Measurements from ENCODE around the gene C1orf52. TPM values are rescaled to one million over a fixed set of nuclear protein-coding genes. Genes with fewer than 3 reads are reported as not detected.

The C1orf52 gene
- total and polyA plus RNA-seq, 9 of the 15 experiments (the other 6 are each of a cell fraction or from before 2014, with no cell fraction given), result 17.0 to 38.5 (median 33.0) TPM

DNA sequence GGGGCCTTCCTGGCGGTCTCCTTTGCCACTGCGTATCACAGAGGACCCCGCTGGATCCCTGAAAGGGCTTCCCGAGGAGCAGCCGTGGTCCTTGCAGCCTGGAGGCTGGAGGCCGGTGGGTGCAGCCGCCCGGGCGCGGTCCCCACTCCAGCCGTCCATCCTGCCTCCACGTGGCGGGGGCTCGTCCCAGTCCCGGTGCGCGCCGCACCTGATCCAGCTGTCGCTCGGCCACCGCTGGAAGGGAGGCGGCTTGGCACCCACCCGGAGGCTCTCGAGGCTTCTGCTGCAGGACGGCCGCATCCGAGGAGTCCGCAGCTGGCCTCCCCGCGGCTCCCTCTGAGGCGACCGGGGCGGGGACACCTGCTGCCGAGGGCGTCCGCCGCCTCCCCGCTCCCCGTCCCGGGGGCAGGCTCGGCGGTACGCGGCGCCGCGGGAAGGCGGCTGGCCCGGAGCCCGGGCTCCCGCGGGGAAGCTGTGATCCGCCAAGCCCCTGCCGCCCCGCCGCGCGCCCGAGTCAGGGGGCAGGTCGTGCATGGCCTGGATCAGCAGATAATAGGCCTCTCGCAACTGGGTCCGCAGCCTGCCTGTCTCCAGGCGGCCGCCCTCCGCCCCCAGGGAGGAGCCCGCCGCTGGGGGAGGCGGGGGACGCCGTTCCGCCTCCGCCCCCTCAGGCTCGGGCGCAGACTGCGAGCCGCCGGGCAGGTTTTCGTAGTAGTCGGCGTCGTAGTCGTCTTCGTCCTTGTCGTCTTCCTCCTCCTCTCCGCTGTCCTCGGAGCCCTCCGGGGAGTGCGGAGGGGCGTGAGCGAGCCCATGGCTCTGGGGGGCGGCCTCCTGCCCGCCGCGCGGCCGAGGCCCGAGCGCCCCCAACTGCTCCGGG is 58.8 kb downstream of the C1orf52 start, which contains the start of gene SYDE2 (continued):
- TF ChIP-seq, protein P1, sequence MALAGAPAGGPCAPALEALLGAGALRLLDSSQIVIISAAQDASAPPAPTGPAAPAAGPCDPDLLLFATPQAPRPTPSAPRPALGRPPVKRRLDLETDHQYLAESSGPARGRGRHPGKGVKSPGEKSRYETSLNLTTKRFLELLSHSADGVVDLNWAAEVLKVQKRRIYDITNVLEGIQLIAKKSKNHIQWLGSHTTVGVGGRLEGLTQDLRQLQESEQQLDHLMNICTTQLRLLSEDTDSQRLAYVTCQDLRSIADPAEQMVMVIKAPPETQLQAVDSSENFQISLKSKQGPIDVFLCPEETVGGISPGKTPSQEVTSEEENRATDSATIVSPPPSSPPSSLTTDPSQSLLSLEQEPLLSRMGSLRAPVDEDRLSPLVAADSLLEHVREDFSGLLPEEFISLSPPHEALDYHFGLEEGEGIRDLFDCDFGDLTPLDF (CRISPR knock-in tag; IDR thresholded peaks at IDR 0.05), result no peak
- TF ChIP-seq, protein P2, sequence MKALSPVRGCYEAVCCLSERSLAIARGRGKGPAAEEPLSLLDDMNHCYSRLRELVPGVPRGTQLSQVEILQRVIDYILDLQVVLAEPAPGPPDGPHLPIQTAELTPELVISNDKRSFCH (CRISPR knock-in tag; IDR thresholded peaks at IDR 0.05), result no peak
- TF ChIP-seq, protein P2 (tag; IDR thresholded peaks at IDR 0.05), result peak; percentile 54; the same call in 1 of the 2 replicates
- TF ChIP-seq WHSC1 (IDR thresholded peaks at IDR 0.05; ENCODE audit: low read length), result no peak
- no peak for TF ChIP-seq ZNF699 (CRISPR knock-in tag; IDR thresholded peaks at IDR 0.05; ENCODE audit: insufficient replicate concordance)
- TF ChIP-seq MTA3 (IDR thresholded peaks at IDR 0.05; ENCODE audit: borderline replicate concordance), result no peak; the same call in 1 of the 2 replicates
- TF ChIP-seq ELF4 (CRISPR knock-in tag; IDR thresholded peaks at IDR 0.05), result 0 out of 2 replicates have a peak, but pooled peaks have one; percentile 34
- no peak for TF ChIP-seq ZNF583 (CRISPR knock-in tag; IDR thresholded peaks at IDR 0.05)
- TF ChIP-seq MYNN (IDR thresholded peaks at IDR 0.05), result no peak
- TF ChIP-seq MYNN (CRISPR knock-in tag; IDR thresholded peaks at IDR 0.05), result no peak
- peak; percentile 8 for TF ChIP-seq PHF20 (IDR thresholded peaks at IDR 0.05; ENCODE audit: partially characterized antibody)
- TF ChIP-seq, protein P3, sequence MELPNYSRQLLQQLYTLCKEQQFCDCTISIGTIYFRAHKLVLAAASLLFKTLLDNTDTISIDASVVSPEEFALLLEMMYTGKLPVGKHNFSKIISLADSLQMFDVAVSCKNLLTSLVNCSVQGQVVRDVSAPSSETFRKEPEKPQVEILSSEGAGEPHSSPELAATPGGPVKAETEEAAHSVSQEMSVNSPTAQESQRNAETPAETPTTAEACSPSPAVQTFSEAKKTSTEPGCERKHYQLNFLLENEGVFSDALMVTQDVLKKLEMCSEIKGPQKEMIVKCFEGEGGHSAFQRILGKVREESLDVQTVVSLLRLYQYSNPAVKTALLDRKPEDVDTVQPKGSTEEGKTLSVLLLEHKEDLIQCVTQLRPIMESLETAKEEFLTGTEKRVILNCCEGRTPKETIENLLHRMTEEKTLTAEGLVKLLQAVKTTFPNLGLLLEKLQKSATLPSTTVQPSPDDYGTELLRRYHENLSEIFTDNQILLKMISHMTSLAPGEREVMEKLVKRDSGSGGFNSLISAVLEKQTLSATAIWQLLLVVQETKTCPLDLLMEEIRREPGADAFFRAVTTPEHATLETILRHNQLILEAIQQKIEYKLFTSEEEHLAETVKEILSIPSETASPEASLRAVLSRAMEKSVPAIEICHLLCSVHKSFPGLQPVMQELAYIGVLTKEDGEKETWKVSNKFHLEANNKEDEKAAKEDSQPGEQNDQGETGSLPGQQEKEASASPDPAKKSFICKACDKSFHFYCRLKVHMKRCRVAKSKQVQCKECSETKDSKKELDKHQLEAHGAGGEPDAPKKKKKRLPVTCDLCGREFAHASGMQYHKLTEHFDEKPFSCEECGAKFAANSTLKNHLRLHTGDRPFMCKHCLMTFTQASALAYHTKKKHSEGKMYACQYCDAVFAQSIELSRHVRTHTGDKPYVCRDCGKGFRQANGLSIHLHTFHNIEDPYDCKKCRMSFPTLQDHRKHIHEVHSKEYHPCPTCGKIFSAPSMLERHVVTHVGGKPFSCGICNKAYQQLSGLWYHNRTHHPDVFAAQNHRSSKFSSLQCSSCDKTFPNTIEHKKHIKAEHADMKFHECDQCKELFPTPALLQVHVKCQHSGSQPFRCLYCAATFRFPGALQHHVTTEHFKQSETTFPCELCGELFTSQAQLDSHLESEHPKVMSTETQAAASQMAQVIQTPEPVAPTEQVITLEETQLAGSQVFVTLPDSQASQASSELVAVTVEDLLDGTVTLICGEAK (IDR thresholded peaks at IDR 0.05), result no peak
- TF ChIP-seq, protein P3 (CRISPR knock-in tag; IDR thresholded peaks at IDR 0.05), result no peak
- TF ChIP-seq, protein P4, sequence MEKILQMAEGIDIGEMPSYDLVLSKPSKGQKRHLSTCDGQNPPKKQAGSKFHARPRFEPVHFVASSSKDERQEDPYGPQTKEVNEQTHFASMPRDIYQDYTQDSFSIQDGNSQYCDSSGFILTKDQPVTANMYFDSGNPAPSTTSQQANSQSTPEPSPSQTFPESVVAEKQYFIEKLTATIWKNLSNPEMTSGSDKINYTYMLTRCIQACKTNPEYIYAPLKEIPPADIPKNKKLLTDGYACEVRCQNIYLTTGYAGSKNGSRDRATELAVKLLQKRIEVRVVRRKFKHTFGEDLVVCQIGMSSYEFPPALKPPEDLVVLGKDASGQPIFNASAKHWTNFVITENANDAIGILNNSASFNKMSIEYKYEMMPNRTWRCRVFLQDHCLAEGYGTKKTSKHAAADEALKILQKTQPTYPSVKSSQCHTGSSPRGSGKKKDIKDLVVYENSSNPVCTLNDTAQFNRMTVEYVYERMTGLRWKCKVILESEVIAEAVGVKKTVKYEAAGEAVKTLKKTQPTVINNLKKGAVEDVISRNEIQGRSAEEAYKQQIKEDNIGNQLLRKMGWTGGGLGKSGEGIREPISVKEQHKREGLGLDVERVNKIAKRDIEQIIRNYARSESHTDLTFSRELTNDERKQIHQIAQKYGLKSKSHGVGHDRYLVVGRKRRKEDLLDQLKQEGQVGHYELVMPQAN (IDR thresholded peaks at IDR 0.05; ENCODE audit: borderline replicate concordance), result peak; percentile 86; the same call in 1 of the 2 replicates
- TF ChIP-seq RBFOX2 (IDR thresholded peaks at IDR 0.05; ENCODE audit: low read depth, low read length), result peak; percentile 94
